HEK293 (cell line): Measurements from ENCODE around the gene IRX2.

Experiments used
- BCL11B ChIP-seq: fragments of 450-650 bp; formaldehyde crosslinking; IDR thresholded peaks from 2 replicates; pipeline ENCODE4 v1.5.1; 2016; ENCODE audit warnings: low read depth, missing biosample characterization, missing genetic modification characterization
- TCF7L2 ChIP-seq: IDR thresholded peaks from 2 replicates; pipeline ENCODE4 v1.6.1; 2011; ENCODE audit warnings: low read depth, mild to moderate bottlenecking, inconsistent platforms, low read length, moderate library complexity, borderline replicate concordance
- ZNF341 ChIP-seq: fragments of 450-650 bp; formaldehyde crosslinking; IDR thresholded peaks from 2 replicates; pipeline ENCODE4; 2016; ENCODE audit warnings: low read depth, missing biosample characterization, missing genetic modification characterization
- TF ChIP-seq, protein P1 (sequence below): fragments of 450-650 bp; formaldehyde crosslinking; IDR thresholded peaks from 2 replicates; pipeline ENCODE4 v1.5.1; 2016; ENCODE audit warnings: missing biosample characterization, missing genetic modification characterization
- TF ChIP-seq, protein P2 (sequence below): fragments of 450-650 bp; formaldehyde crosslinking; IDR thresholded peaks from 2 replicates; pipeline ENCODE4 v1.5.1; 2016; ENCODE audit warnings: missing biosample characterization, missing genetic modification characterization, low read depth
- TF ChIP-seq, protein P3 (sequence below): fragments of 450-650 bp; formaldehyde crosslinking; IDR thresholded peaks from 2 replicates; pipeline ENCODE4 v1.5.1; 2016; ENCODE audit warnings: missing biosample characterization, missing genetic modification characterization

DNA sequence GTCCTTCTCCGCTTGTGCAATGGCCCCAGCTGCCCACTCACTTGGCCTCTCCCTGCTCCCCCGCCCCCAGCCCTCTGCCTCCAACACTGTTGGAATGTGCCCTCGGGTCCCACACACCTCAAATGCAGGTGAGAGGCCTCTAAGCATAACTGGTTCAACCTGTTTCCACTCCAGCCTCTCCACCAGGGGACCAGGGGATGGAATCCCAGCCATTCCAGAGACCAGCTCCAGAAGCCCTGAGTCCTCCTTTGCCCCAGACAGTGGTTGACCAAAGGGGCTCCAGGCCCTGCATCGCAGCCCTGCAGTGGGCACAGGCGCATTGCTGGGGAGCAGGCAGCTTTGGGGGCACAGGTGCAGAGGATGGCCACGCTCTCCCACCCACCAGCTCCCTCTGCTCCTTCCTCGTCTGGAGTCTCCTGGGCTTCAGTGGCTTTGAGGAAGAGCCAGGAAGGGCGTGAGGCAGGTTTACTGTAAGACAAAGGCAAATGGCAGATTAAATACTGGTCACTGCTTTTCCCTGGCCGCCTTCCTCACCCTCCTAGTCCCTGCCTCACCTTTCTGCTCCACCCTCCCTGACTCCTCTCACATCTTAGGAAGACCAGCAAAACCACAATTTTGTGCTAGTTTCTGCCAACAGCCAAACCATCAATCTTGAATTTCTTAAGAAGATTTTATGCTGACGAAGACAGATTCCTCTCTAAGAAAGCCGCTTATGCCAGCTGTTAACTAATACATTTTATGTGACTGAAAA is 29.1 kb upstream of the IRX2 start:
- TF ChIP-seq, protein P1, sequence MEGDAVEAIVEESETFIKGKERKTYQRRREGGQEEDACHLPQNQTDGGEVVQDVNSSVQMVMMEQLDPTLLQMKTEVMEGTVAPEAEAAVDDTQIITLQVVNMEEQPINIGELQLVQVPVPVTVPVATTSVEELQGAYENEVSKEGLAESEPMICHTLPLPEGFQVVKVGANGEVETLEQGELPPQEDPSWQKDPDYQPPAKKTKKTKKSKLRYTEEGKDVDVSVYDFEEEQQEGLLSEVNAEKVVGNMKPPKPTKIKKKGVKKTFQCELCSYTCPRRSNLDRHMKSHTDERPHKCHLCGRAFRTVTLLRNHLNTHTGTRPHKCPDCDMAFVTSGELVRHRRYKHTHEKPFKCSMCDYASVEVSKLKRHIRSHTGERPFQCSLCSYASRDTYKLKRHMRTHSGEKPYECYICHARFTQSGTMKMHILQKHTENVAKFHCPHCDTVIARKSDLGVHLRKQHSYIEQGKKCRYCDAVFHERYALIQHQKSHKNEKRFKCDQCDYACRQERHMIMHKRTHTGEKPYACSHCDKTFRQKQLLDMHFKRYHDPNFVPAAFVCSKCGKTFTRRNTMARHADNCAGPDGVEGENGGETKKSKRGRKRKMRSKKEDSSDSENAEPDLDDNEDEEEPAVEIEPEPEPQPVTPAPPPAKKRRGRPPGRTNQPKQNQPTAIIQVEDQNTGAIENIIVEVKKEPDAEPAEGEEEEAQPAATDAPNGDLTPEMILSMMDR: no peak
- TF ChIP-seq ZNF341 (tag by site-specific recombination) (no peak), BCL11B (no peak), TCF7L2 (no peak)
- TF ChIP-seq, protein P2, sequence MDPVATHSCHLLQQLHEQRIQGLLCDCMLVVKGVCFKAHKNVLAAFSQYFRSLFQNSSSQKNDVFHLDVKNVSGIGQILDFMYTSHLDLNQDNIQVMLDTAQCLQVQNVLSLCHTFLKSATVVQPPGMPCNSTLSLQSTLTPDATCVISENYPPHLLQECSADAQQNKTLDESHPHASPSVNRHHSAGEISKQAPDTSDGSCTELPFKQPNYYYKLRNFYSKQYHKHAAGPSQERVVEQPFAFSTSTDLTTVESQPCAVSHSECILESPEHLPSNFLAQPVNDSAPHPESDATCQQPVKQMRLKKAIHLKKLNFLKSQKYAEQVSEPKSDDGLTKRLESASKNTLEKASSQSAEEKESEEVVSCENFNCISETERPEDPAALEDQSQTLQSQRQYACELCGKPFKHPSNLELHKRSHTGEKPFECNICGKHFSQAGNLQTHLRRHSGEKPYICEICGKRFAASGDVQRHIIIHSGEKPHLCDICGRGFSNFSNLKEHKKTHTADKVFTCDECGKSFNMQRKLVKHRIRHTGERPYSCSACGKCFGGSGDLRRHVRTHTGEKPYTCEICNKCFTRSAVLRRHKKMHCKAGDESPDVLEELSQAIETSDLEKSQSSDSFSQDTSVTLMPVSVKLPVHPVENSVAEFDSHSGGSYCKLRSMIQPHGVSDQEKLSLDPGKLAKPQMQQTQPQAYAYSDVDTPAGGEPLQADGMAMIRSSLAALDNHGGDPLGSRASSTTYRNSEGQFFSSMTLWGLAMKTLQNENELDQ (tag by site-specific recombination): no peak
- TF ChIP-seq, protein P3, sequence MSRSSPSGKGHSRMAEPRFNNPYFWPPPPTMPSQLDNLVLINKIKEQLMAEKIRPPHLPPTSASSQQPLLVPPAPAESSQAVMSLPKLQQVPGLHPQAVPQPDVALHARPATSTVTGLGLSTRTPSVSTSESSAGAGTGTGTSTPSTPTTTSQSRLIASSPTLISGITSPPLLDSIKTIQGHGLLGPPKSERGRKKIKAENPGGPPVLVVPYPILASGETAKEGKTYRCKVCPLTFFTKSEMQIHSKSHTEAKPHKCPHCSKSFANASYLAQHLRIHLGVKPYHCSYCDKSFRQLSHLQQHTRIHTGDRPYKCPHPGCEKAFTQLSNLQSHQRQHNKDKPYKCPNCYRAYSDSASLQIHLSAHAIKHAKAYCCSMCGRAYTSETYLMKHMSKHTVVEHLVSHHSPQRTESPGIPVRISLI: no peak
